B cell (primary cell): ENCODE data around the gene PPEF2.

Experiments used
- EZH2 ChIP-seq: IDR thresholded peaks from 2 replicates; pipeline ENCODE4 v1.6.1; 2012; ENCODE audit warnings: borderline replicate concordance, low read depth, mild to moderate bottlenecking, moderate library complexity, low read length; ENCODE audit not compliant: insufficient read depth, poor library complexity, severe bottlenecking
- TF ChIP-seq, protein P1 (sequence below): fragments of 200-600 bp; IDR thresholded peaks from one replicate; pipeline ENCODE4 v1.8.0; 2022; ENCODE audit warnings: antibody characterized with exemption, mild to moderate bottlenecking

GRCh38 chr4:75939890-75940691 lies 37.8 kb upstream of the PPEF2 start:
- TF ChIP-seq, protein P1, sequence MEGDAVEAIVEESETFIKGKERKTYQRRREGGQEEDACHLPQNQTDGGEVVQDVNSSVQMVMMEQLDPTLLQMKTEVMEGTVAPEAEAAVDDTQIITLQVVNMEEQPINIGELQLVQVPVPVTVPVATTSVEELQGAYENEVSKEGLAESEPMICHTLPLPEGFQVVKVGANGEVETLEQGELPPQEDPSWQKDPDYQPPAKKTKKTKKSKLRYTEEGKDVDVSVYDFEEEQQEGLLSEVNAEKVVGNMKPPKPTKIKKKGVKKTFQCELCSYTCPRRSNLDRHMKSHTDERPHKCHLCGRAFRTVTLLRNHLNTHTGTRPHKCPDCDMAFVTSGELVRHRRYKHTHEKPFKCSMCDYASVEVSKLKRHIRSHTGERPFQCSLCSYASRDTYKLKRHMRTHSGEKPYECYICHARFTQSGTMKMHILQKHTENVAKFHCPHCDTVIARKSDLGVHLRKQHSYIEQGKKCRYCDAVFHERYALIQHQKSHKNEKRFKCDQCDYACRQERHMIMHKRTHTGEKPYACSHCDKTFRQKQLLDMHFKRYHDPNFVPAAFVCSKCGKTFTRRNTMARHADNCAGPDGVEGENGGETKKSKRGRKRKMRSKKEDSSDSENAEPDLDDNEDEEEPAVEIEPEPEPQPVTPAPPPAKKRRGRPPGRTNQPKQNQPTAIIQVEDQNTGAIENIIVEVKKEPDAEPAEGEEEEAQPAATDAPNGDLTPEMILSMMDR: no peak
- TF ChIP-seq EZH2: no peak
